Mesenchymal stem cell (in vitro differentiated cells and primary cell): ENCODE data around the gene TMEM115.

ENCODE experiments used
- DNase-seq: peaks from one replicate; pipeline ENCODE4 v3.0.0-alpha.2; 2013
- H2AFZ ChIP-seq: one replicate; pipeline ENCODE4 v1.6.1; 2013; ENCODE audit warnings: low read depth, mild to moderate bottlenecking, control low read depth, inconsistent platforms, low read length, moderate library complexity
- H2AK5ac ChIP-seq: 2 replicates; pipeline ENCODE4 v1.6.1; 2013; ENCODE audit warnings: low read length, moderate library complexity, mild to moderate bottlenecking, inconsistent platforms; ENCODE audit not compliant: severe bottlenecking
- H2BK120ac ChIP-seq: one replicate; pipeline ENCODE4 v1.6.1; 2013; ENCODE audit warnings: low read depth, mild to moderate bottlenecking, inconsistent platforms, low read length, moderate library complexity
- H2BK12ac ChIP-seq, 2 experiments: one replicate each; pipeline ENCODE4 v1.6.1; 2013; ENCODE audit warnings: inconsistent platforms in 2 of 2, low read length in 2 of 2, mild to moderate bottlenecking in 2 of 2, moderate library complexity in 2 of 2, control low read depth in 1 of 2
- H2BK15ac ChIP-seq: one replicate; pipeline ENCODE4 v1.6.1; 2013; ENCODE audit warnings: mild to moderate bottlenecking, low read depth, inconsistent platforms; ENCODE audit not compliant: poor library complexity, severe bottlenecking
- H2BK5ac ChIP-seq: 2 replicates; pipeline ENCODE4 v1.6.1; 2013; ENCODE audit warnings: low read depth, mild to moderate bottlenecking, low read length, control low read depth, inconsistent platforms; ENCODE audit not compliant: poor library complexity, severe bottlenecking
- H3K14ac ChIP-seq, 2 experiments: one replicate each; pipeline ENCODE4 v1.6.1; 2013; ENCODE audit warnings: inconsistent platforms in 2 of 2, low read length in 2 of 2, control low read depth in 1 of 2, mild to moderate bottlenecking in 1 of 2, moderate library complexity in 1 of 2
- H3K18ac ChIP-seq, 2 experiments: one replicate each; pipeline ENCODE4 v1.6.1; 2013; ENCODE audit warnings: inconsistent platforms in 2 of 2, low read length in 2 of 2, control low read depth in 1 of 2, low read depth in 1 of 2, mild to moderate bottlenecking in 1 of 2
- H3K23ac ChIP-seq, 2 experiments: one replicate each; pipeline ENCODE4 v1.6.1; 2013; ENCODE audit warnings: inconsistent platforms in 2 of 2, low read length in 2 of 2, mild to moderate bottlenecking in 2 of 2, moderate library complexity in 2 of 2, control low read depth in 1 of 2
- H3K27ac ChIP-seq: 2 replicates; pipeline ENCODE4 v1.5.1; 2013; ENCODE audit warnings: mild to moderate bottlenecking, moderate library complexity, low read length, control low read depth, inconsistent platforms; ENCODE audit not compliant: poor library complexity, severe bottlenecking
- H3K27me3 ChIP-seq, 2 experiments: 2 replicates each; pipeline versions ENCODE4 v1.6.1 to v1.7.0; 2013; ENCODE audit warnings: low read length in 2 of 2, mild to moderate bottlenecking in 2 of 2, moderate library complexity in 2 of 2, control low read depth in 1 of 2, inconsistent platforms in 1 of 2; ENCODE audit not compliant: control insufficient read depth in 1 of 2, insufficient read depth in 1 of 2
- H3K36me3 ChIP-seq, 2 experiments: 2 replicates each; pipeline versions ENCODE4 v1.6.1 to v1.7.0; 2013; ENCODE audit warnings: low read length in 2 of 2, control low read depth in 1 of 2, inconsistent platforms in 1 of 2, low read depth in 1 of 2, mild to moderate bottlenecking in 1 of 2; ENCODE audit not compliant: insufficient read depth in 2 of 2, control insufficient read depth in 1 of 2
- H3K4ac ChIP-seq, 2 experiments: one replicate each; pipeline ENCODE4 v1.6.1; 2013; ENCODE audit warnings: inconsistent platforms in 2 of 2, low read length in 2 of 2, mild to moderate bottlenecking in 2 of 2, moderate library complexity in 2 of 2, control low read depth in 1 of 2, low read depth in 1 of 2
- H3K4me1 ChIP-seq: 2 replicates; pipeline ENCODE4 v1.6.1; 2013; ENCODE audit warnings: low read depth, low read length, control low read depth; ENCODE audit not compliant: control insufficient read depth, insufficient read depth
- H3K4me2 ChIP-seq: 2 replicates; pipeline ENCODE4 v1.6.1; 2013; ENCODE audit warnings: low read length, mild to moderate bottlenecking, inconsistent platforms; ENCODE audit not compliant: poor library complexity, severe bottlenecking
- H3K4me3 ChIP-seq, 2 experiments: 2 replicates each; pipeline versions ENCODE4 v1.5.1 to v1.7.0; 2013; ENCODE audit warnings: low read length in 2 of 2, mild to moderate bottlenecking in 2 of 2, control low read depth in 1 of 2, low read depth in 1 of 2; ENCODE audit not compliant: insufficient read depth in 1 of 2
- H3K79me1 ChIP-seq: replicated peaks from 2 replicates; pipeline ENCODE4 v1.6.1; 2013; ENCODE audit warnings: mild to moderate bottlenecking, control low read depth, low read length, inconsistent platforms; ENCODE audit not compliant: poor library complexity, severe bottlenecking
- H3K9ac ChIP-seq: 2 replicates; pipeline ENCODE4 v1.7.0; 2013; ENCODE audit warnings: mild to moderate bottlenecking, low read length, moderate library complexity
- H3K9me3 ChIP-seq: 2 replicates; pipeline ENCODE4 v1.7.0; 2013; ENCODE audit warnings: mild to moderate bottlenecking, low read length; ENCODE audit not compliant: control insufficient read depth
- H4K8ac ChIP-seq: one replicate; pipeline ENCODE4 v1.6.1; 2013; ENCODE audit warnings: inconsistent platforms, mild to moderate bottlenecking, low read length, moderate library complexity
- H4K91ac ChIP-seq: one replicate; pipeline ENCODE4 v1.6.1; 2013; ENCODE audit warnings: mild to moderate bottlenecking, low read length, inconsistent platforms
- WGBS: methylation state at CpG from one replicate; pipeline ENCODE4 v1.1.7; 2013; ENCODE audit warnings: mixed read lengths; 5-methylcytosine and 5-hydroxymethylcytosine counted together

Gene TMEM115

GRCh38 chr3:50375258-50375931 lies 16.1 kb upstream of the TMEM115 start:
- Histone ChIP-seq H3K4me1 (no peaks in the 10 kb centered on the region), H4K91ac (no peak overlapping the region), H3K18ac (no peak overlapping the region), H3K23ac (no peak overlapping the region), H3K14ac (no peak overlapping the region), H4K8ac (no peak overlapping the region), H3K27ac (no peak overlapping the region), H3K9ac (no peak overlapping the region), H2AK5ac (no peak overlapping the region), H3K4me2 (no peak overlapping the region), H2BK5ac (no peak overlapping the region), H3K79me1 (no peaks in the 10 kb centered on the region), H3K4ac (no peak overlapping the region), H3K27me3 (peaks cover 30 to 63% of the 10 kb centered on the region in 2 experiments), H2BK12ac (no peak overlapping the region), H3K36me3 (peaks cover 0 to 2% of the 10 kb centered on the region in 2 experiments), H3K9me3 (no peaks in the 10 kb centered on the region), H2BK15ac (no peak overlapping the region), H2AFZ (no peak overlapping the region), H3K4me3 (no peak overlapping the region), H2BK120ac (no peak overlapping the region)
- WGBS = 64% methylated on average over 6 of the region's 7 CpGs
- no peak for DNase-seq

- Histone ChIP-seq H3K36me3 (peaks cover 0 to 2% of the 10 kb centered on the region in 2 experiments), H3K14ac (no peak overlapping the region), H3K18ac (no peak overlapping the region), H3K9ac (no peak overlapping the region), H3K9me3 (no peaks in the 10 kb centered on the region), H4K91ac (no peak overlapping the region), H2BK120ac (no peak overlapping the region), H3K23ac (no peak overlapping the region), H3K4me3 (no peak overlapping the region), H4K8ac (no peak overlapping the region), H2BK5ac (no peak overlapping the region), H3K27ac (no peak overlapping the region), H3K4me2 (no peak overlapping the region), H2AFZ (no peak overlapping the region), H3K4me1 (no peaks in the 10 kb centered on the region), H2BK15ac (no peak overlapping the region), H2BK12ac (no peak overlapping the region), H3K4ac (no peak overlapping the region), H3K79me1 (no peaks in the 10 kb centered on the region), H2AK5ac (no peak overlapping the region), H3K27me3 (peaks cover 30 to 62% of the 10 kb centered on the region in 2 experiments)
- 77% methylated on average over 20 of the region's 22 CpGs for whole genome bisulfite sequencing
- no peak for DNase-seq
Measured at GRCh38 chr3:50374363-50375257, 15.3 kb upstream of the TMEM115 start.

DNA sequence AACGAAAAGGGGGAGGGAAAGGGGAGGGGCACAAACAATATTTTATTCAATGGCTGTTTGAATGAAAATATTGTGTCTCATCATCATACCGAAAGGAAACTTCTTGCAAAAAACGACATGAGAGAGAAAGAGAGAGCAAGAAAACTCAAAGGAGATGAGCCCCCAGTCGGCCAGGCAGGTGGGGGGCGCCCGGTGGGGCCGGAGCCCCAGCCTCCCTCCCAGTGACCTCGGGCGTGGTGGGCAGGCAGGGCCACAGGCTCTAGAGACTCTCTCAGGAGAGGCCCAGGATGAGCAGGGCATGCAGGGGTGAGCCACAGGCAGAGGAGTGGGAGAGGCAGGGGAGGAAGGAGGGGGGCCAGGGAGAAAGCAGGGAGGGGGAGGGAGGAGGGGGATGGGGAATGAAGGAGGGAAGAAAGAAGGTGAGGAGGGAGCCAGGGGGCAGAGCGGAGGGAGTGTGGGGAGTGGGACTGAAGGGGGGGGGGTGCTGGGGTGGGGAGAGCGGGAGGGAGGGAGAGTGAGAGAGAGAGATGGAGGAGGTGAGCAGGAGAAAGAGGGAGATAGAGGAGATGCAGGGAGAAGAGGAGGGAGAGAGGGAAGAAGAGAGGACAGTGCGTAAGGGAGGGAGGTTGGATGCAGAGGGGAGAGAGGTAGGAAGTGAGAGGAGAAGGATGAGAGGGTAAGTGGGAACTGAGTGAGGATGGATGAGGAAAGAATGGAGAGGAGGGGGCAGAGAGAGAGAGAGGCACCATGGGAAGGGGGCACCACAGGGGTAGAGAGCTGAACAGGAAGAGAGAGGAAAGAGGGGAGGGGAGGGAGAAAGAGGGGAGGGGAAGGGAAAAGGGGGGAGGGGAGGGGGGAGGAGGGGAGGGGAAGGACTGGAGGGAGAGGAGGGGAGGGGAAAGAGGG lies 14.1 kb upstream of the TMEM115 start:
- Histone ChIP-seq H3K4me3 (no peak overlapping the region), H3K18ac (no peak overlapping the region), H3K27me3 (peaks cover 30 to 69% of the 10 kb centered on the region in 2 experiments), H4K91ac (no peak overlapping the region), H2AFZ (no peak overlapping the region), H2BK5ac (no peak overlapping the region), H3K14ac (no peak overlapping the region), H3K4me2 (no peak overlapping the region), H4K8ac (no peak overlapping the region), H3K9ac (no peak overlapping the region), H2BK120ac (no peak overlapping the region), H3K23ac (no peak overlapping the region), H2BK12ac (no peak overlapping the region), H2AK5ac (no peak overlapping the region), H3K27ac (no peak overlapping the region), H3K4me1 (no peaks in the 10 kb centered on the region), H3K36me3 (peaks cover 0 to 2% of the 10 kb centered on the region in 2 experiments), H3K4ac (no peak overlapping the region), H2BK15ac (no peak overlapping the region), H3K9me3 (no peaks in the 10 kb centered on the region), H3K79me1 (no peaks in the 10 kb centered on the region)
- WGBS = 53% methylated on average over 11 of the region's 12 CpGs
- no peak for DNase-seq
